ENCODE data around the gene CEP19. TPM values are rescaled to one million over a fixed set of nuclear protein-coding genes. Genes with fewer than 3 reads are reported as not detected.

CEP19 gene
- total RNA-seq, 1 experiment from 2014 or later = 1.3 TPM

- Histone ChIP-seq H4K91ac (ENCODE audit: insufficient read length, low read depth, low read length) (no peak overlapping the region), H3K27ac (ENCODE audit: insufficient read length, low read depth, low read length) (peak overlapping the region; percentile 12), H3K4me2 (ENCODE audit: insufficient read depth, insufficient read length, low read length) (peak overlapping the region; percentile 97), H3K9ac (ENCODE audit: extremely low read depth, insufficient read length, low read length) (peak overlapping the region; percentile 89), H3K18ac (ENCODE audit: insufficient read length, low read depth, low read length) (peak overlapping the region; percentile 20), H4K20me1 (ENCODE audit: control insufficient read depth, insufficient read depth, insufficient read length) (no peaks in the 10 kb centered on the region), H3K79me2 (ENCODE audit: insufficient read depth, low read length) (peaks cover 30% of the 10 kb centered on the region; the same call in 1 of the 2 replicates), H2BK20ac (ENCODE audit: low read depth, low read length, poor library complexity, severe bottlenecking) (no peak overlapping the region), H3K23me2 (ENCODE audit: insufficient read length, low read depth, low read length, poor library complexity, severe bottlenecking) (peaks cover 7% of the 10 kb centered on the region), H3K9me3 (ENCODE audit: control insufficient read depth, low read depth, low read length) (no peaks in the 10 kb centered on the region), H2BK5ac (ENCODE audit: insufficient read length, low read length) (no peak overlapping the region), H3K27me3 (ENCODE audit: insufficient read depth, low read length) (no peaks in the 10 kb centered on the region), H4K5ac (ENCODE audit: insufficient read length, low read depth, low read length) (no peak overlapping the region), H4K8ac (replicated peaks; ENCODE audit: insufficient read length, low read depth, low read length) (no peak overlapping the region), H3K4ac (ENCODE audit: low read depth, low read length) (no peak overlapping the region), H2AK5ac (ENCODE audit: insufficient read length, low read length) (no peak overlapping the region), H3K4me1 (ENCODE audit: insufficient read depth, low read length) (no peaks in the 10 kb centered on the region; the same call in 1 of the 2 replicates), H2BK15ac (ENCODE audit: low read depth, low read length) (no peak overlapping the region), H3K23ac (ENCODE audit: insufficient read length, low read depth, low read length) (no peak overlapping the region), H3K79me1 (ENCODE audit: insufficient read depth, low read depth, low read length, poor library complexity, severe bottlenecking) (no peaks in the 10 kb centered on the region), H3K14ac (ENCODE audit: insufficient read depth, low read length) (peak overlapping the region; percentile 74; the same call in 1 of the 2 replicates), H3T11ph (ENCODE audit: low read length) (no peak overlapping the region), H3K56ac (ENCODE audit: insufficient read length, low read depth, low read length) (no peak overlapping the region), H2BK12ac (ENCODE audit: insufficient read length, low read depth, low read length) (no peak overlapping the region), H2AFZ (ENCODE audit: low read length) (no peak overlapping the region), H2BK120ac (ENCODE audit: low read depth, low read length, poor library complexity, severe bottlenecking) (no peak overlapping the region)
- Mint-ChIP-seq H3K9me3 (peaks cover 3 to 5% of the 10 kb centered on the region in 2 experiments; a peak in 4 of 5 replicates), H3K36me3 (ENCODE audit: insufficient read depth in 1 of 3, low read depth in 3 of 3) (peaks cover 5 to 12% (median 6%) of the 10 kb centered on the region in 3 experiments; a peak in 6 of 7 replicates), H3K27ac (peak overlapping the region; percentile 99 to 100 (median 99)), H3K27me3 (ENCODE audit: low read depth) (no peaks in the 10 kb centered on the region), H3K4me1 (peaks cover 17 to 25% of the 10 kb centered on the region in 2 experiments), H3K4me3 (peak overlapping the region; percentile 99)
- DNase-seq = no peak
- WGBS (ENCODE audit: extremely low coverage, insufficient read length, low lambda C conversion rate) = no CpG with 5 or more reads among the region's 30 CpGs
- no peak for TF ChIP-seq CTCF (conservative IDR thresholded peaks at IDR 0.05)
These were observed 28.6 kb upstream of the CEP19 start for GRCh38 chr3:196740481-196741248.
